ENCODE measurements around the gene RBM25.

The RBM25 gene

DNA sequence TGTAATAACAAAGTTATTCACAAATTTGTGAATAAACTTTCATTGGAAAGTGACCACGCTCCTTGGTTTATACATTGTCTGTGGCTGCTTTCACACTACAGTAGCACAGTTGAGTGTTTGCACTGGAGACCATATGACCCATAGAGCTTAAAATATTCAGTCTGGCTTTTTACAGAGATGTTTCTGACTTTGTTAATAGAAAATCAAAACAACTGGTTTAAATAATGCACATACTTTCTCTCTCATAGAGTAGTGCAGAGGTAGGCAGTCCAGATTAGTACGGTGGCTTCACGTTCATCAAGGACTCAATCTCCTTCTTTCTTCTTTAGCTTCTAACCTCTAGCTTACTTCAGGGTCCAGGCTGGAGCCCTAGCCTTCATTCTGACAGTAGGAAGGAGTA, 114.2 kb downstream of the RBM25 start:
- DNase-seq, result no peak

DNA sequence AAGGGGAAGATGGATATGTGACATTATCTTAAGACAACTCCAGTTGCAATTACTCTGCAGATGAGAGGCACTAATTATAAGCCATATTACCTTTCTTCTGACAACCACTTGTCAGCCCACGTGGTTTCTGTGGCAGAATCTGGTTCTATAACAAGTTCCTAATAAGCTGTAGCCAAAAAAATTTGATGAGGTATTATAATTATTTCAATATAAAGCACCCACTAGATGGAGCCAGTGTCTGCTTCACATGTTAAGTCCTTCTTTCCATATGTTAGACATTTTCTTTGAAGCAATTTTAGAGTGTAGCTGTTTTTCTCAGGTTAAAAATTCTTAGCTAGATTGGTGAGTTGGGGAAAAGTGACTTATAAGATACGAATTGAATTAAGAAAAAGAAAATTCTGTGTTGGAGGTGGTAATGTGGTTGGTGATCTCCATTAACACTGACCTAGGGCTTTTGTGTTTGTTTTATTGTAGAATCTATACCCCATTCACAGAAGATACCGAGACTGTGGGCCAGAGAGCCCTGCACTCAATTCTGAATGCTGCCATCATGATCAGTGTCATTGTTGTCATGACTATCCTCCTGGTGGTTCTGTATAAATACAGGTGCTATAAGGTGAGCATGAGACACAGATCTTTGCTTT, 114.9 kb downstream of the RBM25 start:
- DNase-seq, result peak; percentile 20
